Jurkat, Clone E6-1 (cell line): ENCODE measurements around the gene USF3.

Experiments
- DNase-seq: peaks from one replicate; pipeline ENCODE4 v3.0.0-alpha.2; 2011; ENCODE audit warnings: low read depth, low spot score
- H3K4me3 ChIP-seq: 2 replicates; pipeline ENCODE4 v1.5.1; 2011; ENCODE audit warnings: mild to moderate bottlenecking, low read length, control low read depth, moderate library complexity

USF3 gene

GRCh38 chr3:113626503-113627371, 69.7 kb downstream of the USF3 start:
- DNase-seq = no peak
- no peak overlapping the region for H3K4me3 ChIP-seq

DNA sequence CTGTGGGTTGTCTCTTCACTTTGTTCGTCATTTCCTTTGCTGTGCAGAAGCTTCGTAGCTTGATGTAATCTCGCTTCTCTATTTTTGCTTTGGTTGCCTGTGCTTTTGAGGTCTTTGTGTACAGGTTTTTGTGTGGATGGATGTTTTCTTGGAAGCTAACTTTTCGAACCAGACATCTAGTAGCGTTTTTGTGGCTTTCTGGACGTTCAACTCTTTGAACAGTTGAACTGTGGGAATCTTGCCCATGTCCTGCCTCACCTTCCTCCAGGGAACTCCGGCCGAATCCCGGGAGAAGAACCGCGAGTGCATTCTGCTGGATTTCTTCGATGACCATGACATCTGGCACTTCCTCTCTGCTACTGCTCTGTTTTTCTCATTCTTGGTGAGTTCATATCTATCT, 70.6 kb downstream of the USF3 start:
- H3K4me3 ChIP-seq = no peak overlapping the region
- DNase-seq = no peak

DNA sequence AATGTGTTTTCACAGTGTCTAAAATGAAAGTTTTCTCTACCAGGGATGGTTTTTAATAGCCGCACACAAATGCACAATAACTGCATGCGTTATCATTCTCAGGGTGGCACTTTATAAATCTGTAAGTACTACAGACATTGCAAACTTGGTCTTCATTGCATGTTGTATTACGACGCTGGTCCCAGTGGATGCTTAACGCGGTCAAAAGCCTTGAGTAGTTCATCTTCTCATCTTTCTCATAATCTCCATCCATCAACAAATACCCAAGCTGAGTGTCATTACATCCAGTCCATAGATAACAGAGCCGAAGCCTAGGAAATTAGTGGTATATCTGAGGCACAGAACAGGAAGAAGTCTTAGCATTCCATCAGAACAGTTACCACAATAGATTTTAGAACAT, 72.6 kb downstream of the USF3 start:
- no peak overlapping the region for H3K4me3 ChIP-seq
- no peak for DNase-seq

- no peak for DNase-seq
These were observed 73.1 kb downstream of the USF3 start for GRCh38 chr3:113623324-113623723.

GRCh38 chr3:113620091-113620490, 76.4 kb downstream of the USF3 start:
- DNase-seq = no peak
- H3K4me3 ChIP-seq = no peak overlapping the region

More at GRCh38 chr3:113623324-113623723, 73.1 kb downstream of the USF3 start:
- H3K4me3 ChIP-seq = no peak overlapping the region

- H3K4me3 ChIP-seq = no peak overlapping the region
- no peak for DNase-seq
These were observed 78.7 kb downstream of the USF3 start for GRCh38 chr3:113617726-113618125.

DNA sequence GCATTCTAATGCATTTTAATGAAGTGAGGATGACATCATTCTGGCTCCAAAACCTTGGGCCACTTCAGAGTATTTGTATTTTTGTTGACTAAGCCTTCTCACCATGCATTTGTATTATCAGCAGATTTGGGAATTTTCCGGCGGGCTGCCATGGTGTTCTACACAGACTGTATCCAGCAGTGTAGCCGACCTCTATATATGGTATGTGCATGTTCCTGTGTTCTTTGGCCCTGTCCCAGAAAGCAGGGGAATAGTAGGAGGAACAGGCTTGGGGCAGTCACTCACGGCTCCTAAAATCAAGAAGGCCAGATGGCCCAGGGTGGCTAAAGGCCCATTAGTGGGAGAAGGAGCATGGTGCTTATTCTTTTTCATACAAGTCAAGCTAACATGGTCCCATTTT, 80.5 kb downstream of the USF3 start:
- DNase-seq = no peak
- no peak overlapping the region for H3K4me3 ChIP-seq

DNA sequence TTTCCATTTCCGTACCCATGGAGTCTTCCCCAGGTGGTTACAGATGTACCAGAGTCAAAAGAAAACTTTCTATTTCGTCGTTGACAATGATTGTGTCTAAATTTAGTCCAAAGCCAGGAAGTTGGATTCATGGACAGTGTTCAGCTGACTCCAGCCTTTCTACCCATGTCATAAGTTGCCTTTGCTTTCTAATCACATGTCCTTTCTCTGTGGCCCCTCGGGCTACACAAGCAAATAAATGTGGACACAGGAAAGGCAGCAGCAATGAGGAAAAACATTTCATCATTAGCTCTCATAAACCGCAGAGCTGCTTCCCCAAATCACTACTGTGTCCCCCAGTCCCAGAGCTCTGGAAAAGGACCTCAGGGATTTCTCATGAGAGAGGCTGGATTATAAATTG, 82.0 kb downstream of the USF3 start:
- H3K4me3 ChIP-seq = no peak overlapping the region
- no peak for DNase-seq

DNA sequence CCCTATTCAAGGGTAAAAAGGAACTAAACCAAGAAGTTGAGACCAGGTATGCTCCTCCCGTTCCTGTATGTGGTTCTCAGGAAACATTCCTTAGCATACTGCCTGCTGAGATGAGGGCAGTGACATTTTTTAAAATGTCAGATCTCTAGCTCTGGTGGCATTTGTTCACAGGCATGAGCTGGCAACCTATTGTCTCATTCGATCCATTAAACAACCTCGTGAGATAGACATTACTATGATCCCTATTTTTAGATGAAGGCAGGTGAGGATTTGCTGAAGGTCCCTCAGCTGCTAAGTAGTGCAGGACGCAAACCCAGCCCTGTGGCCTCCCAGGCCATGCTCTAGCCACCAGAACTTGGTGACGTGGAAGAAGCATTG, 89.2 kb downstream of the USF3 start:
- no peak for DNase-seq
- peak overlapping the region; percentile 15 for H3K4me3 ChIP-seq

DNA sequence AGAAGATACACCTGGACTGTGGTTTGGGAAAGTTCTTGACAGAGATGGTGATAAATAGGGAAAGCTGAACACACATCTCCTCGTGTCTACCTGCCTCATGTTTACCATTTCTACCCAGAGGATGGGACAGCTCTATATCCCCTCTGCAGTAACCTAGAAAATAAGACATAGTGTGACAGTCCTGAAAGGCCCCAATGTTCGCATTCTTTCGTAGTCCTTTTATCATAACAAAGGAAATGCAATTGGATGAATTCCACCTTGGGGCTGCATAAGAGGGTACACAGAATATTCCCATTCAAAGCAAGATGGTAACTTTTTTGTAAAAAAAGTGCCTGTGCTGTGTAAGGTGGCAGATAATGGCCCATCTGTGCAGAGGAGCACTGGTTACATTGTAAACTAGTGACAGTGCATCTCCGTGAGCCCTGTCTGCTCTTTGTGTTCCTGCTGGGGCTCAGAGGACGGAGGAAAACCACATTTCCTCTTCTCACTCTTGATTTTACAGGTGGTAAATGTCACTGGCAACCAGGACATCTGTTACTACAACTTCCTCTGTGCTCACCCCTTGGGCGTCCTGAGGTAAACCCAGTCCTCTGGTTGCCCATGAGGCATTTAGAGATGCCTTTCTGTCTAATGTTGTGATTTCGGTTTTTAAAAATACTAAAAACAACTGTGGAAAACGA, 89.8 kb downstream of the USF3 start:
- peak overlapping the region; percentile 21 for H3K4me3 ChIP-seq
- DNase-seq = peak; percentile 98

DNA sequence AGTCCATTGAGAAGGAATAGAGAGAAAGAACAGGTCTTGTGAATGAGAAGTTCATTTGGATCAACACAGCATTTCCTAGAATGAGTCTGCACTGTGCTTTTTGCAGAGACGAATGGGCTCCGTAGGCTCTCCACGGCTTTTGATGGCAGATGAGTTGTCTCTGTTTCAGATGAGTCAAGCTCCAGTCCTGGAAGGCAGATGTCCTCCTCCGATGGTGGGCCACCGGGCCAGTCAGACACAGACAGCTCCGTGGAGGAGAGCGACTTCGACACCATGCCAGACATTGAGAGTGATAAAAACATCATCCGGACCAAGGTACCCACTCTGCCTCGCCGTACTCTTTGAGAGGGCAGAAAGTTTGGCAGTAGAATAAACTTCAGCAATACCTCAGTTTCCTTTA, 93.6 kb downstream of the USF3 start:
- DNase-seq = no peak
- no peak overlapping the region for H3K4me3 ChIP-seq

DNA sequence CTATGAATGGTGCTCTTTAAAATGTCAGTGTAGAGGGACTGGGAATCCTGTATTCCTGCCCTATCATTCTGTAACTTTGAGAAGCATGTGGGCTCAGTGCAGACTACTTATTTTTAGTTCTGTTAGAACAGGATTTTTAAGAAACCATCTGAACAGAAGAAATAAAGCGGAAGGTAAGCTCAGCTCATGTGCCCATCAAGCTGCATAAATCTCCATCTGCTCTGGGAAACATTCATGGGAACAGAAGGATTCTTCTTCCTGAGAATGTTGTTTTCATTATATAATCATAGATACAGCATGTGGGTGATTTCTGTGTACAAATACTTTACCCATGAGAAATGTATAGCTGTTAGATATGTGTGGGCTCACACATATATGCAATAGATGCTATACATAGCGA, 94.2 kb downstream of the USF3 start:
- no peak for DNase-seq
- H3K4me3 ChIP-seq = no peak overlapping the region

- H3K4me3 ChIP-seq = no peak overlapping the region
- no peak for DNase-seq
These were observed 95.2 kb downstream of the USF3 start for GRCh38 chr3:113601240-113601639.

DNA sequence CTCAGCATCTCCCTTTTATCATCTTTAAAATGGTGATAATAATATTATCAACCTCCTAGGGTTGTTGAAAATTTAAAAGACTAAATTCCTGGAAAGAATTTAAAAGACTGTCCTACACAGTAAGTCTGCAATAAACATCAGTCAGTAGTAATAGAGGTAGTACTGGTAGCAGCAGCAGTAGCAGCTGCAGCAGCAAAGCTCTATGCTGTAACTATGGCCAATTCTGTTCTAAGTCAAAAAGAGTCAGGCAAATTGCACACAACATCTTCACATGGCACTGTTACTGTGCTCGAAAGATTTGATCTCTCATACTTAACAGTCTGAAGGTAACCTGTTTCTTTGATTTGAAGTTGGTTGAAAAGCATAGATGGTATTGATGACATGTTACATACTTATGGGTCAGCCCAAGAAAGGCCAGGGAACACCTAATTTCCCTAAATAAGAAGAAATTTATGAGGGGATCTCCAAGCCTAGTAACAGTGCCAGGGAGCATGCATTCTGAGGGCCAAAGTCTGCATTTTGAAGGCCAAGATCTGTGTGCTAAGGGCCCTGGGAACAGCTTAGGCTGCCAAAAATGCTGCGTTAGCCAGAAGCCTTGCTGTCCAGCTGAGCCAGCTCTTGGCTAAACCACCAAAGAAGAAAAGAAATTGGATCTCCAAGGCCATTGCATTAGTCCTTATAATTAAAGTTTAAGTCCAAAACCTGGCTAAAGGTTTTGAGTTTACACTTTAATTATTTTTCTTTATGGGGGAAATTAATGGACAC, 95.8 kb downstream of the USF3 start:
- no peak overlapping the region for H3K4me3 ChIP-seq
- no peak for DNase-seq
